ELF-1 (cell line): Measurements from ENCODE around the gene KLK11.

Source experiments
- DNase-seq: peaks from one replicate; pipeline ENCODE4 v3.0.0-alpha.2; 2016; ENCODE audit warnings: low read depth, low spot score

The KLK11 gene

GRCh38 chr19:51027873-51028272 lies 1.5 kb upstream of the KLK11 start:
- DNase-seq = no peak

- DNase-seq = no peak
Measured at GRCh38 chr19:51027126-51027806, 850 bp upstream of the KLK11 start.

GRCh38 chr19:51025809-51026553 lies 435 bp downstream of the KLK11 start:
- DNase-seq = no peak

- no peak for DNase-seq
Measured at GRCh38 chr19:51025401-51025800, 1.0 kb downstream of the KLK11 start.

- DNase-seq = no peak
Measured at GRCh38 chr19:51024924-51025323, 1.5 kb downstream of the KLK11 start.

GRCh38 chr19:51023946-51024345 lies 2.5 kb downstream of the KLK11 start:
- DNase-seq = no peak

- no peak for DNase-seq
Measured at GRCh38 chr19:51022526-51022925, 3.9 kb downstream of the KLK11 start.

GRCh38 chr19:51020988-51021651 lies 5.3 kb downstream of the KLK11 start:
- peak; percentile 40 for DNase-seq

- DNase-seq = no peak
Measured at GRCh38 chr19:51019544-51019925, 6.9 kb downstream of the KLK11 start, which contains the start of gene KLK10. TSS of gene KLK10 (minus strand) at chr19:51019709. CDS start at chr19:51019130, 579 bp downstream.

- DNase-seq = no peak
Measured at GRCh38 chr19:51018745-51019543, 7.5 kb downstream of the KLK11 start.

- DNase-seq = peak; percentile 93
Measured at GRCh38 chr19:51016798-51017683, 9.4 kb downstream of the KLK11 start.

- no peak for DNase-seq
Measured at GRCh38 chr19:51015691-51016267, 10.6 kb downstream of the KLK11 start.

- DNase-seq = no peak
Measured at GRCh38 chr19:51014242-51014641, 12.2 kb downstream of the KLK11 start.

- DNase-seq = no peak
Measured at GRCh38 chr19:51012661-51013190, 13.7 kb downstream of the KLK11 start.

GRCh38 chr19:51010066-51010795 lies 16.2 kb downstream of the KLK11 start:
- no peak for DNase-seq

- DNase-seq = no peak
Measured at GRCh38 chr19:51009061-51009891, 17.1 kb downstream of the KLK11 start.

- no peak for DNase-seq
Measured at GRCh38 chr19:51007488-51007887, 18.9 kb downstream of the KLK11 start.

- no peak for DNase-seq
Measured at GRCh38 chr19:51006406-51006805, 20.0 kb downstream of the KLK11 start.

- DNase-seq = no peak
Measured at GRCh38 chr19:51005248-51005647, 21.2 kb downstream of the KLK11 start.
